Stimulated activated CD8-positive, alpha-beta memory T cell treated with anti-CD3 and anti-CD28 coated beads, Interleukin-12 subunit alpha, Interleukin-12 subunit beta, amount 100 ng/mL, for 24 hours (primary cell): Measurements from ENCODE around the gene WNK4.
"Not testable (repeated sequence)": the region's sequence is repeated elsewhere in the genome, so short reads cannot be mapped to it uniquely, and the experiment has no call there.

Source experiments
- DNase-seq: peaks from one replicate; pipeline ENCODE4 v3.0.0-alpha.2; 2020; ENCODE audit errors: extremely low read depth

WNK4 gene

DNA sequence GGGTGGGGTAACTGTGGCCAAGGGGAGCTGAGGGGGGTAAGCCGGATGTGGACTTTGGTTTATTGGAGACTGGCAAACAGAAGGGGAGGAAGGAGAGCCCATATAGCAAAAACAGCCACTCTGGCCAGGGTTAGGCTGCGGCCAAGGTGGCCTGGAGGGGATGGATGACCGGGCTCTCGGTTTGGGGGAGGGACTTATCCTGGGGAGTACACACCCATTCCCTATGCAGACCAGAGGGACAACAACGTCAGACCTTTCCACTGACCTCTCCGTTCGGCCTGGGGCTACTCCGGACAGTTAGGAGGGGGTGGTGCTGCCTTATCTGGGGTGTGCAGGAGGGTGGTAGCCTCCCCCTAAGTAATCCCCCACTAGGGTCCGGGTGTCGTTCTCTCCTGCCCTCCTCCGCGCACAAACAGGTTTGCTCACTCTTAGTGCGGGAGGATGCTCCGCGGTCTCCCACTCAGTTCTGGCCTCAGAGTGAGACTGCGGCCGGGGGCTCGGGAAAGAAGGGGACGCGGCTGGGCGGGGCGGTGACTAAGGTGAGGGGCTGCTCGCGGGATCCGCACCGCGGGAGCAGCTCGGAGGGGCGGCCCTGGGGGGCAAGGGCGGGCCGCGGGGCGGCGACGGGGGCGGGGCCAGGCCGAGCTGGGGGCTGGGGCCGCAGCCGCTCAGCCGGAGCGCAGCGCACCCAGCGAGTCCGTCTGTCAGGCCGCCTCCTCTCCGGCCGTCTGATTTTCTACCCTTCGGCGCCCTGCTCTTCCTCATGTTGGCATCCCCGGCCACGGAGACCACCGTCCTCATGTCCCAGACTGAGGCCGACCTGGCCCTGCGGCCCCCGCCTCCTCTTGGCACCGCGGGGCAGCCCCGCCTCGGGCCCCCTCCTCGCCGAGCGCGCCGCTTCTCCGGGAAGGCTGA is at the start of gene WNK4:
TSS of gene WNK4 (plus strand) at position 675 of the 915 bp plus-strand sequence. CDS start at position 764, 89 bp downstream.
- no peak for DNase-seq

DNA sequence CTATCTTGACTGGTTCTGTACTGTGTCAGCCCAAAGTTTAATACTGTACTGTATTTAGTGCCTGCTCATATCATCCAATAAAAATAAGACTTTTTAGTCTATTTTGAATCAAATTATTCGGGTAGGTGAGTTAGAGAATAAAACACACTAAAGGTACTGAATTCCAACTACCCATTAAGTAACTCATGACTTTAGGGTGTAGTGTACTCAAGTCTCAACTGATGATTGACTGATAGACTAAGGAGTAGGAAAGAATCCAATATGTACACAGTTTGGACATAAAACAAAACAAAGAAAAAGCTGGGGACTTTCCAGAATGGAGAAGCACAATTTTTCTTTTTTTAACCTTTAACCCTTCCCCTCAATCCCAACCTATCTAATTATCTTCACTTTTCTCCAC is 39.7 kb upstream of the WNK4 start:
- no peak for DNase-seq

DNA sequence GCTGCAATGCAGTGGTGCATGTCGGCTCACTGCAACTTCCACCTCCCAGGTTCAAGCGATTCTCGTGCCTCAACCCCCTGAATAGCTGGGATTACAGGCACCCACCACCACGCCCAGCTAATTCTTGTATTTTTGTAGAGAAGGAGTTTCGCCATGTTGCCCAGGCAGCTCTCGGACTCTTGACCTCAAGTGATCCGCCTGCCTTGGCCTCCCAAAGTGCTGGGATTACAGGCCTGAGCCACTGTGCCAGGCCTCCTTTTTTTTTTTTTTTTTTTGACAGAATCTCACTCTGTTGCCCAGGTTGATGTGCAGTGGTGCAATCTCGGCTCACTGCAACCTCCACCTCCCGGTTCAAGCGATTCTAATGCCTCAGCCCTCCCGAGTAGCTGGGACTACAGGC is 37.5 kb upstream of the WNK4 start:
- not testable (repeated sequence) for DNase-seq

DNA sequence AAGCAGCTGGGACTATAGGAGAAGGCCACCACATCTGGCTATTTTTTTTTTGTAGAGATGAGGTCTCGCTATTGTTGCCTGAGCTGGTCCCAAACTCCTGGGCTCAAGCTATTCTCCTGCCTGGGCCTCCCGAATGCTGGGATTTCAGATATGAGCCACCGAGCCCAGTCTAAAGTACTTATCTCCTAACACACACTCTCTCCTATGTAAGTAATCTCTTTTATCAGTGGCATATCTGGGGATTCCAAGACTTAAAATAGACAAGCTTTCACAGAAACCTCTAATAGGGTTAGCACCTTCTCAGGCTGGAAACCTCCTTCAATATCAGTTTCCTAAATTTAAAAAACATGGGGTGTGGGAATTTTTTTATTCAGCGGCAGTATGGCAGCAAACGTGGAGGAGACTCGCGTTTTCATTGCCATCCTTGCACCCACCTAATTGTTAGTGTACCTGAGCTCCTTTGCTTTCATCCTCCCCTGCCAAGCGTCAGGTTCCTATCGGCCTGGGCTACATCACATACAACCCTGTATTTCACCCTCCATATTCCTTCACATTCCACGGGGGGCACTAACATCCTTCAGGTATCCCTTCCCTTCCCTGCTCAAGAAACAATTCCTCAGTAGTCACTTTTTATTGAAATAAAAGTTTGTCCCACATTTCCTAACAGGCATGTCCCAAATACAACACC is 36.7 kb upstream of the WNK4 start:
- no peak for DNase-seq

DNA sequence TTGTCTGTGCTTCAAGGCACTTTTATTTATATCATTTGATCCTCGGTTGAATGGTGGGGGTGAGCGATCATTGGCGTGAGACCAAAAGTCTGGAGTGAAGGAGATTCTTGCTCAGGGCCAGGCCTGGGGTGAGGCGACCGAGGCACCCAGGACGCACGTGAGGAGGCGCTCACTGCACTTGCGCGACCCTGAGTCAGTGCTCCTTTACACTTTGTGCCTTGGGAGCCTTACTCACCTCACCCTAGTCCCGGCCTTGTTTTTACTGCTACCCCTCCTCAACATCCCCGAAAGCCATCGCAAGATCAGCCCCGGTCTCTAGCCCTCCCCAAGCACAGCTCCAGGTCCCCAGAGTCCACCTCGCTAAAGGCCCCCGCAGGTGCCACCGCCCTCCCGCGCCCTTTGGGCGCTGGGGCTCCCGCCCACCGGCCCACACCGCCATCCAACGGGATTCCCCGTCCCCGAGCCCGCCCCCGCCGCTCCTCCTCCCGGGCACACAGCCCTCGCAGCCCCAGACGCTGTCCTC is 36.1 kb upstream of the WNK4 start:
- DNase-seq: peak; percentile 44

DNA sequence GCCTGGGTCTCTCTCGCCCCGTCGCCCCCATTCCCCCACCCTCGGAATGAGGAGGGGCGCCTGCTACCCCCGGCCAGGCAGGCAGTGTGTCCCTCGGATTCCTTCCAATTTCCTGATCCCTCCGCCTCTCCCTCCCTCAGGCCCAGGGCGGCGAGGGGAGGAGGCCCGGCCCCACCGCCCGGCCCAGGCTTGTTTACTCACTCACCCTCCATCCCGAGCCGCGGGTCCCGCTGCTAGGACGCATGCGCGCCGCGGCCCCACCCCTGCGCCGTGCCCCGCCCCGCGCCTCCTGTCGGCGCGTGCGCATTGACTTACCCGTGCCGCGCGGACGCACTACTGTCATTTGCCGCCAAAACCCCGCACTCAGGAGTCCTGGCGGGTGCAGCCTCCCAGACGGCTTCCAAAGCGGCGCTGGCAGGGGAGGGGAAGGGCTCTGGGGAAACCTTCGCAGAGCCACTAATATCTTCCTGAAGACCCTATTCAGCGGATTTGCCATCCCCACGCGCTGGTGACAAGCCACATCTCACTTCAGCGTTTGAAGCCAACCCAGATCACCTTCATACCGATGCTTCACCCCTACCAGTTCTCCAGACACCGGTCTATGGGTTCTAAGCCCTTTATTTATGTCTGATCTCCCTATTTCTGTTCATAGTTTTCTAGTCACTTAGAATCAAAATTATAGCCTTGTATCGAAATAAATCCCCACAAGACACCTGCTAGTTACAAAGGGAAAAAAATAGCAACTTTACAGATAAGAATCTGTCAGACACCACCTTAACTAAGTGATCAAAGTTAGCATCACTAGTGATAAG is 35.4 kb upstream of the WNK4 start, which contains the start of gene EZH1:
TSS of gene EZH1 (minus strand) at position 235 of the 812 bp plus-strand sequence. CDS start 16,099 bp downstream, outside the sequence.
- DNase-seq: peak; percentile 80

DNA sequence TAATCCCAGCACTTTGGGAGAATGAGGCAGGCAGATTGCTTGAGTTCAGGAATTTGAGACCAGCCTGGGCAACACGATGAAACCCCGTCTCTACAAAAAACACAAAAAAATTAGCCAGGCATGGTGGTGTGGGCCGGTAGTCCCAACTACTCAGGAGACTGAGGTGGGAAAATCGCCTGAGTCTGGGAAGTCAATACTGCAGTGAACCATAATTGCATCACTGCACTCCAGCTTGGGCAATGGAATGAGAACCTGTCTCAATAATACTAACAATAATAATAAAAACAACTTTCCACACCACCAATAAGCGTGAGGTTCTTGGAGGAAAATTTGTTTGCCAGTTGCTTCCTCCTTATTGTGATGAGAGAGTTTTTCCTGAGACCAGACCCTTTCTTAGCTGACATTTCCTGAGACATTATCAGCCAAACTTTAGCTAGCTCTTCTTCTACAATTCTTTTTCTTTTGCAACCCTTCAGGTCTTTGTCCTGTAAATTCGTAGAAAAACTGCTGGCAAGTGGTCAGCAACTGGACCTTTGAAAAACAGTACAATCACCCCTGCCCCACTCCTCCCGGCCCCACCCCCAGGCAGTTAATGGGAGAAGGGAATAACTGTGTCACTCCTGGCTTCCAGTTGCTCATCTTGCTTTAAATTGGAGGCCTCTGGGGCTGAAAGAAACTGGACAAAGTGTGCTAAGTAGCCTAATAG is 32.1 kb upstream of the WNK4 start:
- no peak for DNase-seq

DNA sequence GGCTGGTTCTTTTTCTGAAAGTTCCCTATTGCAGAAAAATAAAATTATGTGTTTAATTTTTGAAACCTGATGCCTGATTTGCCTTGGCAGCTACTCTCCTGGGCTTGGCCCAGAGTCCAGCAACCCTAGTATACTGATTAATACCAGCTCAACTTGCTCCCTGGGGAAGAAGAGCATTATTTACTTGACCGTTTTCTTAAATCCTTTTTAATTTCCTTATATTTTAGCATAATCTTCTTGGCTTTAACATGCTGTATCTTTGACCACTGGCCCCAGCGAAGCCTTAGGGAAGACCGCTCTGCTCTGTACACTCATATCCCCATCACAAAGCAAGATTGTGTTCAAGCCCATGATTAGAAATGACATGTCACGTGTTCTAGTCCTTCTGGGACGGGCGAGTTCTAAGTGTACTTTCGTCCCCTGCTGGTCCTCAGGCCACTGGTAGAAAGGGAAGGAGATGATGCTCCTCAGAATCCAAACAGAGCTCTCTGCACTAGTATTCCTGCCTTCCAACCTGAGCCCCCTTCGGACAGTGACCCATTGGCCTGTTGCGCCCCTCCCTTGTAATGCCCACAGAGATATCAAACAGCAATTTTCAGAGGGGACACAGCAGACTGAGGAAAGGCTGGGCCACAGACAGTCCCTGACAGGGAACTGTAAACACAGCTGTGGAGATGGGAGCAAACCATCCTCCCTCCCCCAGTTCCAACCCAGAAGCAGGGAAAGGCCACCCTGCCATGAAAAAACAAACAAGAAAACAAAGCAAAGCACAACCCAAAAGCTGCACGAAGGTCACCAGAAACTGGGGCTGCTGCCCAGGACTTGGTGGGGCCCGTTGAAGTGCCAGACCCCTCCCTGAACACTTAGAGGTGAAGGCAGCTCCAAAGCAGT is 31.3 kb upstream of the WNK4 start:
- DNase-seq: no peak

DNA sequence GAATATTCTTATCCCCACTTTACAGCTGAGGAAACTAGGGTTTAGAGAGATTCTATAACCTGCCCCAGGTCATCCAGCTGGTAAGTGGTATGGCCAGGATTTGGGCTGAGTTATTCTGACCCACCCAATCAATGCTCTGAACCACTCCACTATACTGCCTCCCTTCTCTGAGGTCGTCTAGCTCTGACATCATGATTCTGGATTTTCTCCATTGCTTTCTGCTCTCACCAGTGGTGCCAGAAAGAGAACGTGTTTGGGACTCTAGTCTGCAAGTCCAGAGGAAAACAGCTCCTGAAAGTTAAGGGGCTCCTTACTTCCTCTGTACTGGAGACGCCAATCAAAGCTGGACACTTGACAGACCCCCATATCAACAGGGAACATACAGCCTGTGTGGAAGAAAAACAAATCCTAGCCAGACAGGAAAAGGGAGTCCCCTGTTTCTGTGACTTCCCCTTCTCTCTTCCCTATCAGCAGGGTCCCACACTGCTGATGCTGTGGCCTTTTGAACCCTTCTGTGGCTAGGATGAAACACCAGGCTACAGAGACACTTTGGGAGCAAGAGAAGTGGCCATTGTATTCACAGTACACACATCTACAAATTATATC is 29.6 kb upstream of the WNK4 start:
- no peak for DNase-seq

DNA sequence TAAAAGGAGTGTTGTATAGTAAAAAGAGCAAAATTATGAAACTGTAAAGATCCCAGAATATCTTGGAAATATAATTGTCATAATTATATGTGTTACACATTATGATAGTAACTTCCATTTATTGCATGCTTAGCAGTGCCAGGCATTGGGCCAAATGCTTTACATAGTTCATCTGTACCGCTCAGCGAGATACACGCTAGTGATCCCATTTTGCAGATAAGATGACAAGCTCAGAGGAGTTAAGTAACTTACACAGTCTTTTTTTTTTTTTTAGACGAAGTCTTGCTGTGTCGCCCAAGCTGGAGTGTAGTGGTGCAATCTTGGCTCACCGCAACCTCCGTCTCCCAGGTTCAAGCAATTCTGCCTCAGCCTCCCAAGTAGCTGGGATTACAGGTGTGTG is 28.8 kb upstream of the WNK4 start:
- no peak for DNase-seq

DNA sequence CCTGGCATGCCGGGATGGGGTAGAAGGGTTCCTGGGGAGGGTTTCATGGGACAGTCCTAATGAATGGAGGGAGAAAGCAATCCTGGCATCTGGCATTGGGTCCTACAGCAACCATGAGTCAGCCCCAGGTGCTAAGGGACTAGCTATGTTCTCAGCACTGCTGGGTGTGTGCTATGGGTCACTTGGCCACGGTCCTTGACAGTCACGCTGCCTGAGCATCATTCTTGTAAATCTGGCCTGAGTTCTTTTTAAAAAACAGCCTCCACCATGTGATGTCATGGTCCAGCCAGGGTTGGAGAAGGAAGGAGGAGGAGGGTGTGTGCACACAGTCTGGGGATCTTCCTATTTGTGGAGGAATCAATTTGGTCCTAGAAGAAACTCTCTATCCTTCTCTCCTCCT is 25.6 kb upstream of the WNK4 start:
- no peak for DNase-seq

DNA sequence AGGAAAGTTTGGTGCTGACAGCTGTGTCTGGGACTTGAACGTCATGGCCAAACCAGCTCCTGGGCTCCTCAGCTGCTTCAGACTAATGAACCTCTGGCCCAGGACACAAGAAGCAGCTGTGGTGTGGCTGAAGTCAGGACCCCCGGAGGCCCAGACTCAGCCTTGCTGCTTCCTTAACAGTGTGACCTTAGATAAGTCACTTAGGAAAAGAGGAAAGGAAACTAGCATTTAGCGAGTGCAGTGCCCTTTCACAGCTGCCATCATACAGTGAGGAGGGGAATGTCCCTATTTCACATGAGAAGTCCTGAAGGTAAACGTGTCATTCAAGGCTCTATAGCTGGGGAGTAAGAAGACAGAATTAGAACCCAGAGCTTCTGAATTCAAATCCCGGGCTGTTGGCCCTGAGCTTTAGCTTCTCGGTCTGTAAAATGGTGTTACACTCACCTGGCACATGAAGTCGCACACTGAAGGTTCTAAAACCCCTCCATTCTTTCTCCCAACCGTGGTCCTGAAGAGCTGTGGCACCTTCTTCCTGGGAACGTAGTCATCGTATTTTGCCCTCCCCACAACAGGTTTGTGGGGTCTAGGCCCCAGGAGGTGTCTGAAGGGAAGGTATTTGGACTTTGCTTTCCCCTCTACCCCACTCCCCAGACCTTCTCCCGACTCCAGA is 20.3 kb upstream of the WNK4 start:
- DNase-seq: no peak

DNA sequence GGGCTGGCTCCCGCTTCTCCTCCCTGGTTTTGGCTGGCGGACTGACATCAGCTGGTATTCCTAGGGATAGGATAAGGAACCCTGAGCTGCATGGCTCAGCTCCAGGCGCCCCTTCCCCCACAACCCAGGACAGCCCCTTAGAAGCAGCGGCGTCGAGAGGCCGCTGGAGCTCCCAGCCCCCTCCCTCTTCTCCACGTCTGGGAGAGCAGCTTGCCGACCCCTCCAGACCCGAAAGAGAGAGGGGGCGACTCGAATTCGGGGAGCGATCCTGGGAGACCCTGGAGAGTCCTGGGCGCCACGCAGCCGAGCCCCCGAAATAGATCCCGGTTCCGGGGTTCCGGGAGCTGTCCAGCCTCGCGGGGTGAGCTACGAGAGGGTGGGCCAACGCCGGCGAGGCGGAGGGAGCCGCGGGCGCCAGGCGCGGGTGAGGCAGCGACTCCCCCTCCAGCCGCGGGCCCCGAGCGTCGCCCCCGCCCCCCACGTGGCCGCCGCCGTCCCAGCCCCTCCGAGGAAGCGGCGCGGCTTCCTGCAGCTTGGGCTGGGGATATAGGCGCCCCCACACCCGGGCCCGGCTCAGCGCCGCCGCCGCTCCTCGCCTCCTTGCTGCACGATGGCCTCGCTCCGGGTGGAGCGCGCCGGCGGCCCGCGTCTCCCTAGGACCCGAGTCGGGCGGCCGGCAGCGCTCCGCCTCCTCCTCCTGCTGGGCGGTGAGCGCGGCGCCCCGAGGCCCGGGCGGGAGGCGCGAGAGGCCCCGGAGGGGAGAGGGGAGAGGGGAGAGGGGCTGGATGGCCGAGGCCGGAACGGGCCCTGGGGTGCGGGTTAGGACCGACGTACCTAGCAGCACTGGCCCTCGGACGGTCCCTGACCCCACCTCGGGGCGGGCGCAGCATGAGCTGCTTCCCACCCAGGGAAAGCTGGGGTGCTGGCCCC is 19.5 kb upstream of the WNK4 start, which contains the start of gene RAMP2:
TSS of gene RAMP2 (plus strand) at position 576 of the 930 bp plus-strand sequence. CDS start at position 611, 35 bp downstream.
- no peak for DNase-seq

DNA sequence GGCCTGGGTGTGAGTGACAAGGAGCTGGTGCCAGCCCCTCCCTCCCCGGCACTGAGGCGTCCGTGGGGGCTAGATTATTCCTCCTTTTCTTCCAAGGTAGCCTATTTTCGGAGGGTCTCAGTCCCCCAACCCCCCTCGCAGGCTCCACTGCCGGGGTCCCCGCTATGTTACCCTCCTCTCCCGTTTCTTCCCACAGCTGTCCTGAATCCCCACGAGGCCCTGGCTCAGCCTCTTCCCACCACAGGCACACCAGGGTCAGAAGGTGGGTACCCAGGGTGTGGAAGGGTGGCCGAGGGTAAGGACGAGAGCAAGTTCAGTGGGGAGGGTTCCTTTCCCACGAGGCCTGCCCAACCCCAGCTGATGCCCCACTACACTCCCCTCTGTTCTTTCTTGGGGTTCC is 18.8 kb upstream of the WNK4 start:
- DNase-seq: no peak

DNA sequence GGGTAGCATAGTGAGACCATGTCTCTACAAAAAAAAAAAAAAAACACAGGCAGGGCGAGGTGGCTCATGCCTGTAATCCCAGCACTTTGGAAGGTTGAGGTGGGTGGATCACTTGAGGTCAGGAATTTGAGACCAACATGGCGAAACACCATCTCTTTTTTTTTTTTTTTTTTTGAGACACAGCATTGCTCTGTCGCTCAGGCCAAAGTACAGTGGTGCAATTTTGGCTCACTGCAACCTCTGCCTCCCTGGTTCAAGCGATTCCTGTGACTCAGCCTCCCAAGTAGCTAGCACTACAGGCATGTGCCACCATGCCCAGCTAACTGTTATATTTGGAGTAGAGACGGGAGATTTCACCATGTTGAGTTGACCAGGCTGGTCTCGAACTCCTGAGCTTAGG is 14.3 kb upstream of the WNK4 start:
- DNase-seq: no peak

DNA sequence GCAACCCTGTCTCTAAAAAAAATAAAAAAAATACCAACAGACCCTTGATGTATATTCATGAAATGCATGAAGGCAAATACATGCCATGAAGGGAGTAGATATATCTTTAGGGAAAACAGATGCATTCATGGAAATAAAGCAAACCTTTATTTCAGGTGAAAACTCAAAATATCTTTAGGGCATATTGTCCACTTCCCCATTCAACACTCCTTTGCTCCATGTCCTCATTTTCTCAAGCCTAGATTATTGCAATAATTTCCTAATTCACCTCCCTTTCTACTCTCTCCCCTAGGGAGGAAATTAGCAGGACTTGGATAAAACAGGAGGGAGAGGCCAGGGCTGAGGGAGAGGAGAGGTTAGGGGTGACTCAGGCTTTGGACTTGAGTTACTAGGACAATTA is 12.9 kb upstream of the WNK4 start:
- no peak for DNase-seq

DNA sequence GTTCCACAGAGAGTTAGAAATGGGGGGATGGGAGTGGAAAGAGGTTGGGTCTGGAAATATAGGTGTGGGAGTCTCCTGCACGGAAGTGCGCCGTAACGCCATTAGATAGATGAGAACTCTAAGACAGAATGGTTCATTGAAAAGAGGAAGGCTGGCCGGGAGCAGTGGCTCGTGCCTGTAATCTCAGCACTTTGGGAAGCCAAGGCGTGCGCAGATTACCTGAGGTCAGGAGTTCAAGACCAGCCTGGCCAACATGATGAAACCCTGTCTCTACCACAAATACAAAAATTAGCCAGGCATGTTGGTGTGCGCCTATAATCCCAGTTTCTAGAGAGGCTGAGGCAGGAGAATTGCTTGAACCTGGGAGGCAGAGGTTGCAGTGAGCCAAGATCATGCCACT is 12.4 kb upstream of the WNK4 start:
- DNase-seq: not testable (repeated sequence)

DNA sequence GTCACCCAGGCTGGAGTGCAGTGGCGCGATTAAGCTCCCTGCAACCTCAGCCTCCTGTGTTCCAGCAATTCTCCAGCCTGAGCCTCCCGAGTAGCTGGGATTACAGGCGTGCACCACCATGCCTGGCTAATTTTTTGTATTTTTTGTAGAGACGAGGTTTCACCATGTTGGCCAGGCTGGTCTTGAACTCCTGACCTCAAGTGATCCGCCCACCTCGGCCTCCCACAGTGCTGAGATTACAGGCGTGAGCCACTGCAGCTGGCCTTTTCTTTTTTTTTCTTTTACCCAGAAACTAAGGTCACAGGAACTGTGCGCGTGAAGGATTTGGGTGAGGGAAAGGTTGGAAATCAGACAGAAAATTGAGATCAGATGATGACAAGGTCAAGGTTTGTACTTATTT is 10.4 kb upstream of the WNK4 start:
- DNase-seq: not testable (repeated sequence)
